ENCODE results near the gene DOHH. TPM values are rescaled to one million over a fixed set of nuclear protein-coding genes. Genes with fewer than 3 reads are reported as not detected.

The DOHH gene
- total RNA-seq, 1 donor from 2014 or later, result 28.1 TPM

GRCh38 chr19:3443840-3444694 lies 56.4 kb downstream of the DOHH start:
- no peak for DNase-seq (ENCODE audit: low read depth)
- TF ChIP-seq, protein P1, sequence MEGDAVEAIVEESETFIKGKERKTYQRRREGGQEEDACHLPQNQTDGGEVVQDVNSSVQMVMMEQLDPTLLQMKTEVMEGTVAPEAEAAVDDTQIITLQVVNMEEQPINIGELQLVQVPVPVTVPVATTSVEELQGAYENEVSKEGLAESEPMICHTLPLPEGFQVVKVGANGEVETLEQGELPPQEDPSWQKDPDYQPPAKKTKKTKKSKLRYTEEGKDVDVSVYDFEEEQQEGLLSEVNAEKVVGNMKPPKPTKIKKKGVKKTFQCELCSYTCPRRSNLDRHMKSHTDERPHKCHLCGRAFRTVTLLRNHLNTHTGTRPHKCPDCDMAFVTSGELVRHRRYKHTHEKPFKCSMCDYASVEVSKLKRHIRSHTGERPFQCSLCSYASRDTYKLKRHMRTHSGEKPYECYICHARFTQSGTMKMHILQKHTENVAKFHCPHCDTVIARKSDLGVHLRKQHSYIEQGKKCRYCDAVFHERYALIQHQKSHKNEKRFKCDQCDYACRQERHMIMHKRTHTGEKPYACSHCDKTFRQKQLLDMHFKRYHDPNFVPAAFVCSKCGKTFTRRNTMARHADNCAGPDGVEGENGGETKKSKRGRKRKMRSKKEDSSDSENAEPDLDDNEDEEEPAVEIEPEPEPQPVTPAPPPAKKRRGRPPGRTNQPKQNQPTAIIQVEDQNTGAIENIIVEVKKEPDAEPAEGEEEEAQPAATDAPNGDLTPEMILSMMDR (conservative IDR thresholded peaks at IDR 0.05; ENCODE audit: low read depth, low read length), result no peak
- H3K4me3 ChIP-seq (ENCODE audit: low read depth, low read length), result no peak overlapping the region

DNA sequence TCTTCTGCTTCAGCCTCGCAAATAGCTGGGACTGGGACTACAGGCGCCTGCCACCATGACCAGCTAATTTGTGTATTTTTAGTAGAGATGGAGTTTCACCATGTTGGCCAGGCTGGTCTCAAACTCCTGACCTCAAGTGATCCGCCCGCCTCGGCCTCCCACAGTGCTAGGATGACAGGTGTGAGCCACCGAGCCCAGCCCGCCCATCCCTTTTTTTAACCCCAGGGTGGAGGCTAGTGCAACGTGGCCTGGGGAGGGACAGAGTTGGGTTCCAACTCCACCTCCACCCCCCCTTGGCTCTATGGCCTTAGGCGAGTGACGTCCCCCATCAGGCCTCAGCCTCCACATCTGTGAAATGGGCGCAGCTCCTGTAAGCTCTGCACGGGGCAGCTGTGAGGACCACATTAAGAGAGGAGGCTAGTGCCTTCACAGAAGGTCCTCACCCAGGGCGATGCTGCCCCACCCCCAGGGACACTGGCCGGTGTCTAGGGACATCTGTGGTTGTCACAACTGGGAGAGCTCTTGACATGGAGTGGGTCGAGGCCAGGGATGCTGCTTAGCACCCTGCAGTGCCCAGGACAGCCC lies 57.9 kb downstream of the DOHH start:
- TF ChIP-seq, protein P1 (conservative IDR thresholded peaks at IDR 0.05; ENCODE audit: low read depth, low read length), result no peak
- no peak overlapping the region for H3K4me3 ChIP-seq (ENCODE audit: low read depth, low read length)
- DNase-seq (ENCODE audit: low read depth), result no peak

GRCh38 chr19:3441986-3442329 lies 58.5 kb downstream of the DOHH start:
- TF ChIP-seq, protein P1 (conservative IDR thresholded peaks at IDR 0.05; ENCODE audit: low read depth, low read length), result no peak
- no peak for DNase-seq (ENCODE audit: low read depth)
- no peak overlapping the region for H3K4me3 ChIP-seq (ENCODE audit: low read depth, low read length)

DNA sequence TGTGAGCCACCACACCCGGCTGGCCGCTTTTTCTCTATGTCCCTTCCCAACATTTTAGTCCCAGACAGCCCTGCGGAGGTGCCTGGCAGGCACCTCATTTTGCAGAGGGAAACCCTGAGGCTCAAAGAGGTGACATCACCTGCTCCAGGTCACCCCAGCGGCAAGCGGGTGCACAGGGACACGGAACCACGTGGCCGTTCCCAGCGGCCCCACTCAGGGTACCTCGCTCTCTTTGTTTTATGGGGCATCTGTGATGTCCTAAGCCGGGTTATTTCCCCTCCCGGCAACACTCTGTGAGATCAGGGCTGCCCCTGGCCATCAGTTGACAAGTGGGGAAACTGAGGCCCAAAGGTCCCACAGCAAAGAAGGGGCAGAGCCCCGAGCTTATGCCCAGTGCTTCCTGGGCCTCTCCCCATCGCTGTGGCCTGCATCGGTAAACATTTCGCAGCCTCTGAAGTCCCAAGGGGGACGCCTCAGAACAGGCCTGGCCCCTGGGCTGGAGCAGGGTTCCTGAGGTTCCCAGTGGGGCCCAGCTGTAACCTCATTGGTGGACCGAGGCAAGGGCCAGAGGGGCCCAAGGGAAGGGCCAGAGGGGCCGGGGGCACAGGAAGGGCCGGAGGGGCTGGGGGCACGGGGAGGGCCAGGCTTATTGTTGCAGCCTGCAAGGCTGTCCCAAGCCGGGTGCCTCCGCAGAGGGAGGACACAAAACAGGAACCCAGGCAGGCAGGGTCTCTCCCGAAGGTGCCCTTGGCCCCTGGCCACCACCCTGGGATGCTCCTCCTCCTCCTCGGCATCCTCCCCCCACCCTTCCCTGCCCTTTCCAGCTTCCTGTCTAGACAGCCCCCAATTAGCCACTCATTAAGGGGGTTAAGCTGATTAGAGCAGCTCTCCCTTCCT lies 59.1 kb downstream of the DOHH start:
- TF ChIP-seq, protein P1 (conservative IDR thresholded peaks at IDR 0.05; ENCODE audit: low read depth, low read length), result no peak
- no peak overlapping the region for H3K4me3 ChIP-seq (ENCODE audit: low read depth, low read length)
- no peak for DNase-seq (ENCODE audit: low read depth)

Other genes starting within 250 kb of the DOHH start
- gene NFIC, start 134.1 kb downstream of the DOHH start, total RNA-seq, result 16.8 and 31.2 TPM in 2 replicates
- gene SMIM24, start 20.1 kb downstream of the DOHH start, total RNA-seq, result 1.4 and 2.5 TPM in 2 replicates
- 1.0 TPM in 1 of 2 replicates, not detected in the other for gene SMIM44, start 17.2 kb downstream of the DOHH start, total RNA-seq
- gene FZR1, start 5.6 kb upstream of the DOHH start, total RNA-seq, result 53.9 and 70.2 TPM in 2 replicates
- not detected in 2 replicates for gene TEKTIP1, start 38.5 kb upstream of the DOHH start, total RNA-seq
- gene MFSD12, start 56.9 kb upstream of the DOHH start, total RNA-seq, result 238 and 260 TPM in 2 replicates
- gene HMG20B, start 72.3 kb upstream of the DOHH start, total RNA-seq, result 125 and 135 TPM in 2 replicates
- not detected in 2 replicates for gene GIPC3, start 84.8 kb upstream of the DOHH start, total RNA-seq
- 0.17 and 0.51 TPM in 2 replicates for gene TBXA2R, start 106.2 kb upstream of the DOHH start, total RNA-seq
- 35.0 and 38.9 TPM in 2 replicates for gene CACTIN, start 126.1 kb upstream of the DOHH start, total RNA-seq
- gene PIP5K1C, start 199.8 kb upstream of the DOHH start, total RNA-seq, result 11.7 and 20.4 TPM in 2 replicates
- gene TJP3, start 207.7 kb upstream of the DOHH start, total RNA-seq, result 1.9 and 3.8 TPM in 2 replicates